COLO829 (cell line): ENCODE data around the gene SHISAL2A.

Source experiments
- DNase-seq: peaks from one replicate; pipeline ENCODE4 v3.0.0; 2012; ENCODE audit warnings: low spot score

Gene SHISAL2A

DNA sequence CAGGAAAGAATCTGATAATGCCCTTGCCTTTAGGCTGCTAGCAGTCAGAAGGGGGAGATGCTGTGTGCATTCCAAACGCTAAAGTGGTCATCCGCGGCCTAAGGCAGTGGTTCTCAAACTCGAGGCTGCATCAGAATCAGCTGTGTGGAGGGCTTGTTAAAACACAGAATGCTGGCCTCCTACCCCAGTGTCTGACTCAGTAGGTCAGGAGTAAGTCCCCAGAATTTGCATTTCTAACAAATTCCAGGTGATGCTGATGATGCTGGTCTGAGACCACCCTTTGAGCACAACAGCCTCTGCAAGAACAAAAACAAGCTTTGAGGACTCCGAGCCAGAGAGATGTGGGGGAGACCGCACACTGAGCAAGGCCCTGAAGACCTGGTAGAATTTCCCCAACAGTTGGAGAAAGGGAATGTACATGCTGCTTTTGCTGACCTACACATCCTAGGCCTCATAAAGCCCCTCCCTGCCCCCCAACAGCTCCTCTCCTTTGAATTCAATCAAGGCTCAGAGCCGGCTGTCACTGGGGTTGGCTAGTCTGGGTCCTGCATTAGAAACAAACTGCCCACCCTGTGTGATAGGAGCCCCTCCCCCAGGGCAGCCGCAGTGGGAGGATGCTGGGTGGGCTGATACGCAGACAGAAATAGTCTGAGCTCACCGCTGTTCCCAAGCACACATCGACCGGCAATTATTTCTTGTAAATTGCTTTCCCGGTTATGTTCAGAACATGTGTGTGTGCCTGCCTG is 27.1 kb downstream of the SHISAL2A start:
- no peak for DNase-seq

DNA sequence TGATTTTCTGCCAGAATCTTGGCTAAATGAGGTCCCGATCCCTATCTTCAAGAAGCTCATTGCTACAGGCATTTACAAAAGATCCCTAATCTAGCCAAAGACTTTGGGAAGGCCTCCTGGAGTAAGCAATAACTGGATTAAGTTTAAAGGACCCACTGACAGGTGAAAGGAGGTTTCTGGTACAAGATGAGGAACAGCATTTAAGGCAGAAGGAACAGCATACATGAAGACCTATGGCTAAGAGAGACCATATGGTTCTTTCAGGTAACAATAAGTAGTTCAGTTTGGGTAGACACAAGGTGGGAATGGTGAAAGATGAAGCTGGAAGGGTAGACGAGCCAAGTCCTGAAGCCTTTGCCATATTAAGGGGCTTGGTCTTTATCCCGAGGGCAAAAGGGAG is 27.8 kb downstream of the SHISAL2A start:
- DNase-seq: no peak

- peak; percentile 94 for DNase-seq
Measured at GRCh38 chr1:52662645-52663313, 29.8 kb downstream of the SHISAL2A start.

- no peak for DNase-seq
Measured at GRCh38 chr1:52663716-52664115, 30.7 kb downstream of the SHISAL2A start.

GRCh38 chr1:52665006-52665941 is 32.3 kb downstream of the SHISAL2A start:
- DNase-seq: no peak

- DNase-seq: no peak
Measured at GRCh38 chr1:52667290-52667689, 34.3 kb downstream of the SHISAL2A start.

DNA sequence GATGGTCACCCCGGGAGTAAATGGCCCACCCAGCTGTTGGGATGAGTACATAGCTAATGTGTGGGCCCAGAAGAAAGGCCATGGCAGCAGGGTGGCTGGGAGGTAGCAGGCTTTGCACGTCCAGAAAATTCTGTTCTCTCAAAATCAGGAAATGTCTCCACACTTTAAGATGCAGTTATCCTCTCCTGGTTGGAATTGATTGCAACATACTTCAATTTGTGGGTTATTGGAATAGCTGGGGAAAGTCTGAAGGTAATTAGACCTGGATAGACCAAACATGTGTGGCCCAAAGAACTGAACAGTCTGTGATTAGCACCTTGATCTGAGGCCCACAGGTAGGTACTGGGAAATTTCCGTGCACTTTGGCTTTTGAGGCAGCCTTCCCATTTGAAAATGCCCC is 35.0 kb downstream of the SHISAL2A start:
- no peak for DNase-seq

DNA sequence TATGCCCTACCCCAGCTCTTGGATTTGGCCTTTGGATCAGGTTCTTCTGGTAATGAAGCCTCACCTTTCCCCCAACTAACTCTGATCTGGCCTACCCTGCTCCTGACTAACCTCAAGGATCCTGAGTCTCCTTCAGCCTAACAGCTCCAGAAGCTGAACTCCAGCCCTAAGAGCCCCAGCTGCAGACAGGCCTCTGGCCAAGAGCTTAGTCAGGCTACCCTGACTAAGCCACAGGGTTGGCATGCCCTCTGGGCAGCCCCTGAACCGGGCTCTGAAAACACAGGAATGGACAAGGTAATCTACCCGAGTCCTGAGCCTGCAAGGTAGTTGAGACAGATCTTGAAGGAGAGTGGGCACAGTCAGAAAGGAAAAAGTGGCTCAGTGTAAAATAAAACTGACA is 35.7 kb downstream of the SHISAL2A start:
- DNase-seq: no peak

- DNase-seq: no peak
Measured at GRCh38 chr1:52669696-52670095, 36.7 kb downstream of the SHISAL2A start.

GRCh38 chr1:52670604-52671003 is 37.6 kb downstream of the SHISAL2A start:
- no peak for DNase-seq

DNA sequence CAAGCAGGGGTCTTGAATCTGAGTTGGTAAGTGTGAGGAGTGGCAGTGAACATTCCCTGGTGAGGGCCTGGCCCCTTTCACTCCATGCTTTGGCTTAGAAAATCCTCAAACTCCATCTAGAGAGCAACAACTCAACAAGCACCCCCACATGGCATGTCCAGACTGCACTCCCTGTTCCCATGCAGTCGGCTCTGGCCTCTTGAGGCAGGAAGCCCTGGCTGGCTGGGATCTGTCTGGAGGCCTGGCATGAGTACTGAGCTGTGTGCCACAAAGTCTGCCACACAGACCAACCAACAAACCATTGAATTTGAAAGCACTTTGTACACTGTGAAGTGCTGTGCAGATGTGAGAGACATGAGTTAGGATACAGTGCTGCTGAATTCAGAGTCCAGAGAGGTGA is 40.0 kb downstream of the SHISAL2A start:
- no peak for DNase-seq

DNA sequence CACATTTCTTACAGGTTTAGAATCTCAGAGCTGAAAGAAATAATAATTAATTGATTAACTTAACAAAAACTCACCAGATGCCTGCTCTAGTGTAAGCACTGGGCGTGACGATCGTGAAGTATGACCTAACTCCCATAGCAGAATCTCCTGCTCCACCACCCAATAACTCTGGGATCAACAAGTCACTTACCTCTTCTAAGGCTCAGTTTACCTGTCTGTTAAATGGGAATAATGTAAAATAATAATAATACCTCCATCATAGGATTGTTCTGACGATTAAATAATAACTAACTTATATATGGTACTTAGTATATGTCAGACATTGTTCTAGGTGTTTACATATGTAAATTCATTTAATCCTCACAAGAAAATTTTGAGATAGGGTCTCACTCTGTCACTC is 40.5 kb downstream of the SHISAL2A start:
- no peak for DNase-seq

- no peak for DNase-seq
Measured at GRCh38 chr1:52674497-52675384, 41.8 kb downstream of the SHISAL2A start.

- DNase-seq: no peak
Measured at GRCh38 chr1:52676249-52676903, 43.4 kb downstream of the SHISAL2A start.

DNA sequence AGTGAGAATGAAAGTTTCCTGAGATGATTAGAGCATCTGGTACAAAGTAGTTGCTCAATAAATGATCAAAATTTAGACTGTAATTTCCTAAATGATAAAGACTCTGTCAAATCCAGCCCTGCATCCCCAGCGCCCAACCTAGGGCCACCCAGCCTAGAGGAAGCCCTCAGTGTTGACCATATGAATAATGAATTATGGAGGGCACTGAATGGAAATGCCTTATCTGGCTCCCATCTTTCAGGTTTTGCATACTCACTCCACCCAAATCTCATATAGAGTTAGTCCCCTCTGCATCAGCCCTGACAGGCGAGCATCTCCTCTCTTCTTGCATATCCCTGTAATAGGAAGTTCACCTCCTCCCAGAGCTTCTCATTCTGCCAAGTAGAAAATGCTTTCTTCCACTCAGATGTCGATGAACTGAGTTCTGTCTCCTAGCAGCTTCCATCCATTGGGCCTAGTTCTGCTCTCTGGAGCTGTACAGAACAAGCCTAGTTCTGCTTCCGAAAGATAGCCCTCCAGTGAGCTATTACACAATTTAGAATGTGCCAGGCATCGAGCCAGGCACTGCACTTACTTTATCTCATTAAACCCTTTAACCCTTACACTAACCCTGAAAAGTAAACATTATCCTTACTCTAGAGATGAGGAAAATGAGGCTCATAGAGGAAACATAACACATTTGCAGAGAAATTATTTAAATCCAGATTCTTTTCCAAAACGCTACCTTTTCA is 44.3 kb downstream of the SHISAL2A start:
- DNase-seq: no peak

- no peak for DNase-seq
Measured at GRCh38 chr1:52679048-52679447, 46.1 kb downstream of the SHISAL2A start.

DNA sequence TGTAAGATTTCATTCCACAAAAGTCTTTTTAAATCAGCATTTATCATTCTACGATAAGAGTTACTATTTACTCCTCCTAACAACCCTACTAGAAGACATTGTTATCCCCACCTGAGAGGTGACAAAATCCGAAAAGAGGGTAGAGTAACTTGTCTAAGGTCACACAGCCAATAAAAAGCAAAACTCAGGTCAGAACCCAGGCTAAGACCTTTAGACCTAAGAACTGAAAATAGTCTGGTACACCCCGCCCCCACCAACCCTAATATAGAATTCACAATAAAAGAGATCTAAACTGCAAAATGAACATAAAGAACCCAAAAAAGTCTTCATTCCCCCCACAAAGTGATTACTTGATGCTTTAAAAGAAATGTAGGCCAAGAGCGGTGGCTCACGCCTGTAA is 46.5 kb downstream of the SHISAL2A start:
- no peak for DNase-seq

- no peak for DNase-seq
Measured at GRCh38 chr1:52680353-52680752, 47.4 kb downstream of the SHISAL2A start.

GRCh38 chr1:52681136-52681535 is 48.2 kb downstream of the SHISAL2A start:
- DNase-seq: no peak

DNA sequence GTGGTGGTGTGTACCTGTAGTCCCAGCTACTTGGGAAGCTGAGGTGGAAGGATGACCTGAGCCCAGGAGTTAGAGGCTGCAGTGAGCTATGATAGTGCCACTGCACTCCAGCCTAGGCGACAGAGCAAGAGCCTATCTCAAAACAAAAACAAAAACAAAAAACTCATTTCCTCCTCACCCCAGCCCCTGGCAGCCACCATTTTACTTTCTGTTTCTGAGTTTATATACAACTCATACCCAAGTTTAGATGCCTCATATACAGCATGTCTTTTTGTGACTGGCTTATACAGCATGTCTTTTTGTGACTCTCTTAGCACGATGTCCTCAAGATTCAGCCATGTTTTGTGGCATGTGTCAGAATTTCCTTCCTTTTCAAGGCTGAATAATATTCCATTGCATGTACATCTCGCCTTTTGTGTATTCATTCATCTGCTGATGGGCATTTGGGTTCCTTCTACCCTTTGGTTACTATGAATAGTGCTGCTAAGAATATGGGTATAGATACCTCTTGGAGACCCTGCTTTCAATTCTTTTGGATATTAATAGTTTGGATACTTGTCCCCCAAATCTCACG is 50.5 kb downstream of the SHISAL2A start:
- no peak for DNase-seq
